ENCODE measurements around the gene FAM114A1. TPM values are rescaled to one million over a fixed set of nuclear protein-coding genes. Genes with fewer than 3 reads are reported as not detected.

The FAM114A1 gene
- polyA plus RNA-seq, 3 donors, result 3.2 to 12.0 (median 4.1) TPM

DNA sequence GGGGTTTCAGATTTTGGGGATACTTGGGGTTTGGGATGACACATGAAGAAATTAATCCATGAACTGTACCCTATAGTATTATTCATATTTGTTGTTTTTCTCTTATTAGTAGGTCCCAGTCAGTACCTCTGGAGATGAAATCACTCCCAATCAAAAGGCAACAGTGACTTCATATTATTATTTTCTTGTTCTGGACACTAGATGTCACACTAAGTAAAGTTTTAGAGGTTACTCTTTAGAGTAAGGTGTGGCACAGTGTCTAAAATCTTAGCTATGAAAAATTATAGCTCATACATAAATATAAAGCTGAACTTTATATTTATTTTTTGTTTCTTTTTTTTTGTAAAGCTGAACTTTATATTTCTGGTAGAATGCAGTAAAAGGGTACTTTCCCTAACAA, 35.1 kb downstream of the FAM114A1 start:
- H3K36me3 Mint-ChIP-seq, result peaks cover 32 to 38% of the 10 kb centered on the region in 2 donors
- TF ChIP-seq, protein P1, sequence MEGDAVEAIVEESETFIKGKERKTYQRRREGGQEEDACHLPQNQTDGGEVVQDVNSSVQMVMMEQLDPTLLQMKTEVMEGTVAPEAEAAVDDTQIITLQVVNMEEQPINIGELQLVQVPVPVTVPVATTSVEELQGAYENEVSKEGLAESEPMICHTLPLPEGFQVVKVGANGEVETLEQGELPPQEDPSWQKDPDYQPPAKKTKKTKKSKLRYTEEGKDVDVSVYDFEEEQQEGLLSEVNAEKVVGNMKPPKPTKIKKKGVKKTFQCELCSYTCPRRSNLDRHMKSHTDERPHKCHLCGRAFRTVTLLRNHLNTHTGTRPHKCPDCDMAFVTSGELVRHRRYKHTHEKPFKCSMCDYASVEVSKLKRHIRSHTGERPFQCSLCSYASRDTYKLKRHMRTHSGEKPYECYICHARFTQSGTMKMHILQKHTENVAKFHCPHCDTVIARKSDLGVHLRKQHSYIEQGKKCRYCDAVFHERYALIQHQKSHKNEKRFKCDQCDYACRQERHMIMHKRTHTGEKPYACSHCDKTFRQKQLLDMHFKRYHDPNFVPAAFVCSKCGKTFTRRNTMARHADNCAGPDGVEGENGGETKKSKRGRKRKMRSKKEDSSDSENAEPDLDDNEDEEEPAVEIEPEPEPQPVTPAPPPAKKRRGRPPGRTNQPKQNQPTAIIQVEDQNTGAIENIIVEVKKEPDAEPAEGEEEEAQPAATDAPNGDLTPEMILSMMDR (IDR thresholded peaks at IDR 0.05), result peak; percentile 44
- no peak overlapping the region for H3K4me3 Mint-ChIP-seq
- H3K9me3 Mint-ChIP-seq, result peaks cover 0 to 2% (median 0%) of the 10 kb centered on the region in 7 donors
- Histone ChIP-seq H3K4me1 (ENCODE audit: control insufficient read depth in 1 of 2, insufficient read depth in 2 of 2, low read length in 2 of 2) (no peaks in the 10 kb centered on the region), H3K4me3 (replicated peaks in 1 of 3; ENCODE audit: low read depth in 2 of 3, low read length in 3 of 3) (no peak overlapping the region), H2AFZ (ENCODE audit: insufficient read depth, low read depth, low read length, poor library complexity, severe bottlenecking) (no peak overlapping the region), H3K79me2 (ENCODE audit: insufficient read depth, low read length) (no peaks in the 10 kb centered on the region), H4K20me1 (ENCODE audit: insufficient read depth, low read length) (no peaks in the 10 kb centered on the region), H3K4me2 (replicated peaks; ENCODE audit: extremely low read depth, low read length, poor library complexity, severe bottlenecking) (no peak overlapping the region), H3K9ac (ENCODE audit: insufficient read depth, low read length, poor library complexity, severe bottlenecking) (no peak overlapping the region), H3K27ac (ENCODE audit: low read depth in 1 of 2, low read length in 2 of 2) (no peak overlapping the region), H3K36me3 (replicated peaks in 1 of 2; ENCODE audit: control insufficient read depth in 1 of 2, insufficient read depth in 2 of 2, low read length in 2 of 2) (peaks cover 20 to 62% of the 10 kb centered on the region in 2 donors), H3K27me3 (ENCODE audit: control insufficient read depth in 2 of 2, insufficient read depth in 2 of 2, low read length in 2 of 2) (no peaks in the 10 kb centered on the region), H3K9me3 (replicated peaks in 1 of 2; ENCODE audit: control insufficient read depth in 1 of 2, insufficient read depth in 1 of 2, low read length in 2 of 2) (no peaks in the 10 kb centered on the region)
- no peaks in the 10 kb centered on the region for H3K4me1 Mint-ChIP-seq
- no peaks in the 10 kb centered on the region for H3K27me3 Mint-ChIP-seq (ENCODE audit: low read depth in 3 of 3)
- DNase-seq, result peak in 1 of 3 donors; percentile 31
- intact Hi-C loops (cut with micrococcal nuclease), result loop anchor here (1.0 to 5.0 kb wide), 2 partner anchors 233 to 235 kb away; no protein-coding TSS in a partner anchor
- H3K27ac Mint-ChIP-seq, result no peak overlapping the region

DNA sequence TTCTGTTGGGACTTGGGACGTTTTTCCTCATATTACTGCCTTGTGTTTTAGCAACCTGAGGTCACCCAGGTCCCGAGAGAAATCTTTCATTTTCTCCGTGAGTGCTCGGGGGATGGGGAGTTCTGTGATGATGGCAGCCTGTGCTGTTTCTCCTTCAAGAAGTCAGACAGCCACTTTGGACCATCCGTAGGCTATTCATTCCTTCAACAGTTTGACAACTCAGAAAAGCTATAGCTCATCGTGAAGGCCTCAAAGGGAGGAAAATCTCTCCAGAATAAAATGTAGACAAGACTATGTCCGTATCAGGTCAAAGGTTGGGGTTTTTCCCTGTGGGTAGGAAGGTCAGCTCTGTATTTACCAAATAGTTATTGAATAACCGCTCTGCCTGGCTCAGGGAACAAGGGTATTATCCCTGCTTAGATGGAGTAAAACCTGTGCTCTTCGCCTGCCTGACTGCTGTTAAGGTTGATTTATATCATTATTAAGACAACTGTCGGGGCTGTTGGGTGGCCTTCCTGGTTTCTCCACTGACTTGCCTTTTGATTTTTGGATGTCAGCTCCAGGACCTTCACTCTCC, 36.6 kb downstream of the FAM114A1 start:
- DNase-seq, result no peak
- Mint-ChIP-seq H3K36me3 (peaks cover 38 to 40% of the 10 kb centered on the region in 2 donors), H3K27me3 (ENCODE audit: low read depth in 3 of 3) (no peaks in the 10 kb centered on the region), H3K9me3 (no peaks in the 10 kb centered on the region), H3K4me1 (no peaks in the 10 kb centered on the region), H3K4me3 (no peak overlapping the region), H3K27ac (peak overlapping the region in 1 of 7 donors; percentile 40)
- Histone ChIP-seq H3K9me3 (replicated peaks in 1 of 2; ENCODE audit: control insufficient read depth in 1 of 2, insufficient read depth in 1 of 2, low read length in 2 of 2) (no peaks in the 10 kb centered on the region), H3K27me3 (ENCODE audit: control insufficient read depth in 2 of 2, insufficient read depth in 2 of 2, low read length in 2 of 2) (no peaks in the 10 kb centered on the region), H2AFZ (ENCODE audit: insufficient read depth, low read depth, low read length, poor library complexity, severe bottlenecking) (no peak overlapping the region), H3K9ac (ENCODE audit: insufficient read depth, low read length, poor library complexity, severe bottlenecking) (no peak overlapping the region), H3K4me1 (ENCODE audit: control insufficient read depth in 1 of 2, insufficient read depth in 2 of 2, low read length in 2 of 2) (no peaks in the 10 kb centered on the region), H3K27ac (ENCODE audit: low read depth in 1 of 2, low read length in 2 of 2) (no peak overlapping the region), H4K20me1 (ENCODE audit: insufficient read depth, low read length) (no peaks in the 10 kb centered on the region), H3K4me2 (replicated peaks; ENCODE audit: extremely low read depth, low read length, poor library complexity, severe bottlenecking) (no peak overlapping the region), H3K79me2 (ENCODE audit: insufficient read depth, low read length) (no peaks in the 10 kb centered on the region), H3K4me3 (replicated peaks in 1 of 3; ENCODE audit: low read depth in 2 of 3, low read length in 3 of 3) (no peak overlapping the region), H3K36me3 (replicated peaks in 1 of 2; ENCODE audit: control insufficient read depth in 1 of 2, insufficient read depth in 2 of 2, low read length in 2 of 2) (peaks cover 29 to 67% of the 10 kb centered on the region in 2 donors)
- 100% methylated on average over 1 of the region's 10 CpGs for WGBS (ENCODE audit: insufficient coverage)
- intact Hi-C loops (cut with micrococcal nuclease), result loop anchor here in 1 of 2 donors (5.0 kb wide), 1 partner anchor 233 kb away; no protein-coding TSS in a partner anchor
- TF ChIP-seq, protein P1 (IDR thresholded peaks at IDR 0.05), result no peak
